DMS114 treated with DMSO at 0.1 percent for 48 hours (cell line): Measurements from ENCODE around the gene EPHB1.
"Not testable (repeated sequence)": the region's sequence is repeated elsewhere in the genome, so short reads cannot be mapped to it uniquely, and the experiment has no call there.

Experiments used
- DNase-seq: peaks from one replicate; lab custom pipeline; 2025; ENCODE audit not compliant: unreplicated experiment; lab: John Stamatoyannopoulos, UW

The EPHB1 gene

DNA sequence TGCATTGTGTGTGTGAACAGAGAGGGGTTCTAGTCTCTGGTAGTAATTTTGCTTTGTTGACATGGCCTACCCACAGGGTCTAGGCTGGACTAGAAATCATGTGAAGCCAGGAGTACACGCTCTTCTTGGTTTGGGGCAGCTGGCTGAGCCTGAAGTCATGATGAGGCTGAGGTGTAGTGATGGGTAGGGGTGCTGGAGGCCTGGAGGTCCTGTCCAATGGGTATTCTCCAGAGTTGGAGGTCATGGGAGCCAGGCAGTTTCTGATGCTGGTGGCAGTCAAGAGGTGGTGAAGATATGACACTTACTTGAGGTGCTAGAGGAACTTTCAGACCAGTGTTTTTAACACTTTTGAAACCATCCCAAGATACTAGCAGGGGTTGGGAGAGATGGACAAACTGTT lies 18.5 kb upstream of the EPHB1 start:
- no peak for DNase-seq

DNA sequence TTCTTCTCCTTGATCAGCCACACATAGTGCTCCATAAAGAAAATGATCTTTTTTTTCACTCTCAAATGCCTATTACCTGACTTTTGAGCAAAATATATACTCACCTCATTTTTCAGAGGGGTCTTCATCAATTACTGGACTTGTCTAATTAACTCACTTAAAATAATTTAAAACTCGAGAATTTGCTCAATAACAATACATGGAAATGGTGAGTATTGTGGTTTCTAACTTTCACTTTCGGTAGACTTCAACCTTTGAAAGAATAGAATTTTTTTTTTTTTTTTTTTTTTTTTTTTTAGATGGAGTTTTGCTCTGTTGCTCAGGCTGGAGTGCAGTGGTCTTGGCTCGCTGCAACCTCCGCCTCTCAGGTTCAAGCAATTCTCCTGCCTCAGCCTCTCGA lies 17.7 kb upstream of the EPHB1 start:
- DNase-seq, result no peak

DNA sequence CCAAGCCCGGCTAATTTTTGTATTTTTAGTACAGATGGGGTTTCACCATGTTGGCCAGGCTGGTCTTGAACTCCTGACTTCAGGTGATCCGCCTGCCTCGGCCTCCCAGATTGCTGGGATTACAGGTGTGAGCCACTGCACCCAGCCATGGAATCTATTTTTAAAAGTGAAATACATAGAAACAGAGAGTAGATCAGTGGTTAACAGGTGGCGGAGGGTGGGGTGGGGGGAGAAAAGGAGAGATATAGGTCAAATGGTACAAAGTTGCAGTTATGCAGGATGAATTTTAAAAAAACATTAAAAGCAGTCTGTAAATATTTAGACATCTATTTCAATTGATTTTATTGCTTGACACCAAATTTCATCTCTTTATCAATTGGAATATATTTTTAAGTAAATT lies 6.8 kb upstream of the EPHB1 start:
- not testable (repeated sequence) for DNase-seq

DNA sequence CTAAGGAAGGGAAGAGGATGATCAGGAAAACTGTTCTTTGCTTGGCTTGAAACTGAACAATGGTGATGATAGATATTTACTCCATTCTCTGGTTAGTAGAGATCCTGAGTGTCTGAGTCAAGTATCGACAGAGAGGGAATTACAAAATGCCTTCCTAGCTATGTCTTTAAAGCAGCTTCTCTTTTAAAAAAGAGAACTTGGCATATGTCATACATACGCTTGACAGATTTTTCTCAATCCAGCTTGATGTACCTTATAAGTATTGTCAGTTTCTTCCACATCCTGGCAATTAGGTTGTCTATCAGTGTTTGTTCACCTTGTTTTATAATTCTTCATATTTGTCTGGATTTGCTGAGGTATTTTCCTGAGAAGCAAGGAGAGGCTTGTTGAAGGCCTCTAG lies 5.0 kb upstream of the EPHB1 start:
- no peak for DNase-seq

DNA sequence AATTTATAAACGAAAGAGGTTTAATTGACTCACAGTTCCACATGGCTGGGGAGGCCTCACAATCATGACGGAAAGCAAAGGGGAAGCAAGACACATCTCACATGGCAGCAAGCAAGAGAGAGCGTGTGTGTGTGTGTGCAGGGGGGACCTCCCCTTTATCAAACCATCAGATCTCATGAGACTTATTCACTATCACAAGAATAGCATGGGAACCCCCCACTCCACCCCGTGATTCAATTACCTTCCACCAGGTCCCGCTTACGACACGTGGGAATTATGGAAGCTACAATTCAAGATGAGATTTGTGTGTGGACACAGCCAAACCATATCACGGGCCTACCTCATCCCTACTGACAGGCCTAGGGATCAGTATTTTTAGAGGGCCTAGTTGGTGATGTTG lies 3.1 kb upstream of the EPHB1 start:
- DNase-seq, result no peak

DNA sequence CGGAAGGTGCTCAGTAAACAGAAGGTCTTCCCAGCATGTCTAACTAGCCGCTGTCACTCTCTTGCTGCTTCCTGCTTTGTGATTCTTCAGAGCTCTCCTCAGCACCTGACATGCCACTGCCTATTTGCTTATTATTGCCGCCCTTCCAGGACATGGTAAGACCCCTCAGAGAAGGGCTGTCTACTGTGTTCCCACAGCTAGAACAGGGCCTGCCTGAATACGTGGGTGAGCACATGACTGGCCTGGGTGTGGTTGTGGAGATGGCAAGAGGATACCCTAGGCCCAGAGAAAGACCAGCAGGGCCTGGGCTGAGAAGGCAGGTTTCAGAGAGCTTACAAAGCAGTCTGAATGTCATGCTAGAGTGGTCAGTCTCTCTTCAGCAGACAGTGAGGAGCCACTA lies 2.4 kb upstream of the EPHB1 start:
- no peak for DNase-seq

DNA sequence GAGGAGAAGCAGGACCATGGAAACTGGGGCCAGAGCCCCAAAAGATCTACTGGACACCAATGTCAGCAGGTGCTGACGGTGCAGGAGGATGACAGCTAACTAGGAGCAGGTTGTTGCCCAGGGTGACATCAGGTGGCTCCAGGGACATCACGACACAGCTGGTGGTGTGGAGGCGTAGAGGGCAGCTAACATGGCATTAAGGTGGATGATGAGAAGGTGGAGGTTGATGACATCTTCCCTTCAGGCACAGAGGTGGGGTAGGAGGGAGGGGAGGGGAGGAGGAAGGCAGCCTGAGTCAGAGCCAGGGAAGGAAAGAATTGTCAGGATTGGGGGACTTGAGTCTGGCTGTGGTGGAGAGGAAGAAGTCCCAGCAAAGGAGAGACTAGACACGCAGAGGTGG lies 1.5 kb upstream of the EPHB1 start:
- DNase-seq, result no peak

DNA sequence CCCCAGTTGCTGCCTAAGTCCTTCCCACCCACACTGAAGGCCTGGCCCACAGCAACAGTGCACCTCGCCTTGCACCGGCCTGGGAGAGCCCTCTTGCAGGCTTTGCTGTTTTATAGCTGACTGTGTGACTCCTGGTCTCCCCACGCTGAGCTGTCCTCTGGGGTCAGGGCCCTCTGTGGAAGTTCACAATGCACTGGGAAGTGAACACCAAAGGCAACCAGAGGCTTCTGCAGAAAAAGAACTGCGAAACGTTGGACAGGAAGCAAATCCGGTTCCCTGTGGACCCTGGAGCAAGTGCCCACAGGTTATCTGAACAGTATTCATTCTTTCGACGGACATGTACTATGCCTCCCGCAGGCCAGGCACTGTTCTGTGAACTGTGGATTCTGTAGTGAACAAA lies 737 bp upstream of the EPHB1 start:
- DNase-seq, result no peak

DNA sequence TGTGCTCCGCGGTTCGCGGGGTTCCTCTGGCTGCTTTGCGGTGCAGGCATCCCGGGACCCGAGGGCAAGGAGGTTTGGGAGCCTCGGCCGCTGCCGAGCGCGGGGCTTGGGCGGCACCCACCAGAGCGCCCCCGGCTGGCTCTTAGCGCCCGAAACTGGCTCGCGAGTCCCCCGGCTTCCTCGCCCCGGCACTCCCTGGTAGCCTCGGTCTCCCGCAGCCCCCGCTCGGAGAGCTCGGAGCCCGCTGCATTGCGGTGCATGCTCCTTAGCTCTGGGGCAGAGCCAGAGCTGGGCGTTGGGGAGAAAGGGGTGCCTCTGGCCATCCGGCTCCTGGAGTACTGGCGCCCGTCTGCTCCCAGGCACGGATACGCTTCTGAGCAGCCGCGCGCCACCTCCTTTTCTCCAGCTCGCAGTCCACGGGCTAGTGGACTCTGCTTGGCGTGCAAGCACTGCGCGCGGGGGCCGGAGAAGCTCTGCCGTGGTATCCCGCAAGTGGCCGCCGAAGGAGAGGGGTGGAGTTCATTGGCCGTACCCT lies 753 bp downstream of the EPHB1 start:
- no peak for DNase-seq

DNA sequence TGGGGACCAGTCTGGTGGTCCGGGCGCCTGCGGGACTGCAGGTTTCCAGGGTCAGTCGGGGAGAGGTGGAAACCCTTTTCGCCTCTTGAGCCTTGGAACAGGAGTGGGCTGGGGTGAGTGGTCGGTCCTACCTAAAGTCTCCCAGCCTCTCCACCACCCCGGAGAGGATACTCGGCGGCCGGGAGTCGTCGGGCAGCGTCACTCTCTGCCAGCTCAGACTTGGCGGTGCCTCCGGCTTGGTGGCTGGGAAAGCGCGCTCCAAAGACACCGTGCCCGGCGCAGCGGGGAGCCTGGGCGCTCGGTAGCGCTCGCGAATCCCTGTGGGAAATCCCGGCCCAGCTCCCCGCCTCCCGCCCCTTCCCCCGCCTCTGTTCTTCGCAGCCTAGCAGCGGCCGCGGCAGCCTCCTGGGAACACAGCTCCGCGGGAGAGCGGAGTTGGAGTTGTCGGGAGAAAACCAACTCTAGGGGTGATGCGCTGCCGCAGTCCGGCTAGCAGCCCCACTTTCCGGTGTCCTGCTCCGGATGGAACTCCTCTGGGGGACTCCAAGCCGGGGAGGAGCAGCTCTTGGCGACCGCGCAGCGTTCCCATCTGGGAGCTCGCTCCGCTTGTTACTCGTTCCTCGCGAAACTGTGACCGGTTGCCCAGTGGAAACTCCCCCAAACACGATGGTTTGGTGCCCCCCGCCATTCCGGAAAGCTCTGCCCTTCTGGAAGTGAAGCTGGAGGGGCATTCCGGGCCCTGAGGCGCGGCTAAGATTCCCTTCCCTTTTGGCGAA lies 1.4 kb downstream of the EPHB1 start:
- no peak for DNase-seq

DNA sequence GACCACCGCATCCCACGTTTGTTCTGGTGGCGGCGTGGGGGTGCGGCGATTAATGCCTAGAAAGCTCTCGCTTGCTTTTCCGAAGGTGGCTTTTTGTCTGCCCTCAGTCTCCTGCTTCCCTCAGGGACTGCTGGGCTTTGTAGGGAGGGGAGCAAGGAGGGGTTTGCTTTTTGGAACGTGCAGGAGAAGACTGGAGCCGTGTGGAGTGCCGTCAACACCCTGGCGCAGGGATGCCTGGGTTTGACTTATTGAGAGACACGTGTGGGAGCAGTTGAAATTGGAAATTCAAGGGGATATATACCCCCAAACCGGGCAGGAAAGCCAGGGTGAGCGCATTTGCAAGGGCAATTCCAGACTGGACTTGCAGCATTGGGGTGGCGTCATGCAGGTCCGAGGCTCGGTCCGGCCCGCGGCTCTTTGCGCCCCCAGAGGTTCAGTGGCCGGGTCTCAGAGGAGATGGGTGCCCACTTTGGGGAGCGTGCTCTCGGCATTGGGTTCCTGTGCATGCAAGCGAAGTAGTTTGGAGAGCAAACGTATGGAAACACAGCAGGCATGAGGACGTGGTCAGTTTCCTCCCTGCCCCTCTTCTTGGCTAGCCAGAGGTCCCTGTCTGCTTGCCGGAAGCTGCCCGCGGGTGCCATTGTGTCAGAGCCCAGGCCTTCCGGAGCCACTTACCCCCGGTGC lies 2.1 kb downstream of the EPHB1 start:
- no peak for DNase-seq

DNA sequence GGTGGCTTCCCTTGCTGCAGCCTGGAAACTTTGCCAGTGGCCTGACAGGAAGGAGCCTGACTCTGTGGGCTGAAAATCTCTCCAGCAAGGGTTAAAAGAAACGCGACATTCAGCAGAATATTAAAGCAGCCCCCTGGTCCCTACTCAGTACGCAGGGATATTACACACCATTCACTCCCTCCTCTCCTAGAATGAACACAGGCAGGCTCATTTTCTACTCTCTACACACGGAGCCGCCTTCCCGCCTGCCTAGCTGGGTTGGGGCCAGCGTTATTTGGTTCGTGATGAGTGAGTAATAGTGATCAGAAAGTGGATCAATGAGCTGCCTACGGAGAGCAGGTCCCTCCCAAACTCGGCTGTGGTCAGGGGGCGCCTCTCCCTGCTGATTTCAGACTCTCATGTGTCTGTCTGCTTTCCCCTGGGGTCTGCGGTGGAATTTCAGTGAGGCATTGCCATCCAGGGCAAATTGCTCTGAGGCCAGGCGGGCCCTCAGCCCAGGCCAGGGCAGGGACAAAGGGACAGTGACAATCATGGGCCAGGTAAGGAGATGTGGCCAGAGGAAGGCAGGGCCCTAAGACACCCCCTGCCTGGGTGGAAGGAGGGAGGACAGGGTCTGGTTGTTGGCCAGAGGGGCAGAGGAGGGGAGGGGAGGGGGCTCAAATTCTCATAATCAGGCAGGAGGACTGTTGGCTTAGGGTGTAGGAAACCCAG lies 2.8 kb downstream of the EPHB1 start:
- no peak for DNase-seq

DNA sequence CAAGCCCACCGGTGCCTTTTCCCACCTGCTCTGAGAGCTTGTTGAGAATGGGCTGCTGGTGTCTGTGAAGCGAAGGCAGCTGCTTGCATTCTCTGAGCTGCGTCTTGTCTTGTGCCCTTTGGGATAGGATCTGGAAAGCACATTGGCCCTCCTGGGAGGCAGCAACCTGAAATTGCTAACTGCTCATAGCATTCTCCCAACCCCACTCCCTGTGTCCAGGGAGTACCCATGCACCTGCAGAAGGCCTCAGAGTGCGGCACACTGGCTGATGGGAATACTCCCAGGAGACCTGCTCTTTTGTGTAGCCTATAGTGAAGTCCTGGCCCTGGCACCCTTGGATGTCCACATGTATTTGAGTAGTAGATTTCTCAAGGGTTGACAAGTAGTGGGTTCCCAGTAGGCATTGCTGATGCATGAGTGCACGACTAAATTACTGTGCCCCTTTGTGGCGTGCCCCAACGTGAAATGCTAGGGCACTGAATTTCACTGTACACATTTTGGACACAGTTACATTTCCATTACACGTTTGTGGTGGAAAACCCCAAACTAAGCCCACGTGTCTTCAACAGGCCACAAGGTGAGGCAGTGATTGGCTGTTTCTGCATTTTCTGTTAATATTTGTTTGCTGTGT lies 3.7 kb downstream of the EPHB1 start:
- DNase-seq, result no peak

DNA sequence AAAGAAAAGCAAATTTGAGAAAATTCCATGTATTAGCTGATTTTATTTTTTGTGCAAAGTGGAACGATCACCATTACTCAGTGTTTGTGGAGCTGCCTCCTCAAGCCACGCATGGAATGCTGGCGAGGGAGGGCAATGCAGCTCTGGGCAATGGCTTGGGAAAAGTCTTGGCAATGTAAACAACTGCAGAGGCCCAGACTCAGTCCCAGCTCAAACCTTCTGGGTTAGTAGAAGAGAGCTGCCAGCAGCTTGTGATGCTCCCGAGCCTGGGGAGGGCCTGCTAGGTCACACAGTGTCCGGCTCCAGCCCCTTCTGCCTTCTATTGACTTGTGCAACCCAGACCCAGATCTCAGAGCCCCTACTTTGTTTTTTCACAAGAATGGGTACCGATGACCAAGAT lies 4.3 kb downstream of the EPHB1 start:
- no peak for DNase-seq

DNA sequence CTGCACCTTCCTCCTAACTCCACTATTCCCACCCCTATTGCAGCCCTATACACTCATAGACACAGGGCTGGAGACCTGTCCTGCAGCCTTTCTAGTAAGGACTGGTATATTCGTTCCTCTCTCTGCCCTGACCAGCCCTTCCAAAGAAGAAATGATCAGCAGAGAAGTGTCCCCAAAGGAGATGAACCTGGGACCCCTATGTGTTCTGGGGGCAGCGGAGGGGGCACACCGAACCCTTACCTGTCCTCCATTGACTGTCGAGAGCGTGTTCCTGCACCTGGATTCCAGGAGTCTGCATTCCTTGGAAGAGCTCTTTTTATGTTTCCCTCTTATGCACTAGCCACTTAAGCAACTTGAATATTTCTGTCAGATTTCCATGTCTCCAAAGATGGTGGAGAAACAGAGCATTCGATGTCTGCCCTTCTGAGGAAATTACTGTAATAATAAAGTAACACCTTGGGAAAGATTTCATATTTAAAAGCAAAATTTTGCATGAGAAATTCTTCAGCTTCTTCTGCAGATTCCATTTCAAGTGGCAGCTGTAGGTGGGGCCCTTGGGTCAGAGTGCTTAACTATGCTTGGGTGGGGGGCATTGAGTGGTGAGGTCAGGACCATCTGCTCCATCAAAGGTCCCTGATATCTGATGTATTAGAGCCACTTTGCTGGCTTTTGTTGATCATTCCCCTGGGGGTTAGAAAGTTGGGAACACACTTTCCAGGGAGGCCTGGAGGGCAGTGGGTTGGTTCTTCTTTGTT lies 6.3 kb downstream of the EPHB1 start:
- no peak for DNase-seq

DNA sequence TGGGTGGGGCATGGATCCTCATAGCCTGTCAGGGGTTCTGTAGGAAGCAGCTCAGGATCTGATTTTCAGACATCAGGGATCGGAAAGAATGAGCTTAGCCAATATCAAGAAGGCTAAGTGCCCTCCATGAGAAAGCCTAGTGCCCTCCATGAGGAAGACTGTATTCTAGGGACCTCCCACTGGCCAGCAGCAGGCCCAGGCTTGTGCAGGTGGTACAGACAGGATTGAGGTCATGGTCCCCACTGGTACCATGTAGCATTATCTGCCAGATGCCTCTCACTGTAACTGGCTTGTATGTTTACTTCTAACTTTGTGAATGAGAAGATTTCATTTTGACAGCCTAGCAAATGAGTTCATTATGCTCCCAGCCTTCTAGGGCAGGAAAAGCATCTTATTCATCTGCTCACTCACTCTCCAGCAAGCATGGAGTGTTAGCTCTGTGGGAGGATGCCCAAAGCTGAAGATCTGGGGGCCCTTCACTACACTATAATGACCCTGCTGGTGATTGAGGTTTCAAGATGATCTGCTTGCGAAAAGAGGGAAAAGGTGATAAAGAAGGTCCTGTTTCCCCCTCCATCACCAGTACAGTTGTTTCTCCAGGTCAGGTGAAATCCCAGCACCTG lies 7.5 kb downstream of the EPHB1 start:
- no peak for DNase-seq

DNA sequence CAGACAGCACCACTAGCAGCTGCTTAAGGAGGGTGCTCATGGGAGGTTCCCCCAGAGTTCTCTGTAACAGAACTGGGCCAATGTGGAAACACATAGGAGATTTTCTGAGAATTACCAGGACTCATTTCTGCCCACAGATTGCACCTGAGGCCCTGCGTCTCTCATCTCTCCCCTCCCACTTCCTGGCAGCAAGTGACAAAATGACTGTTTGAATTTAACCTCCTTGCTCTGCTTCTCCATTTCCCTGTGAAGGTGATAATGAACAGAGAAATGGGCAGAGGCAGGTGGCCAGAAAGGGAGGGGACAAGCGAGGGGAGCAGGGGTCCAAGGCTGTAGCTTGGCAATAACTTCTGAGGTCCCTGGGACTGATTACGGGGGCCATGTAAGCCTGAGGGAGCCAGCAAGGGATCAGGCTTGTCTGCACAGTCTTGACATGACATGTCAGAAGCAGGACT lies 8.0 kb downstream of the EPHB1 start:
- no peak for DNase-seq

DNA sequence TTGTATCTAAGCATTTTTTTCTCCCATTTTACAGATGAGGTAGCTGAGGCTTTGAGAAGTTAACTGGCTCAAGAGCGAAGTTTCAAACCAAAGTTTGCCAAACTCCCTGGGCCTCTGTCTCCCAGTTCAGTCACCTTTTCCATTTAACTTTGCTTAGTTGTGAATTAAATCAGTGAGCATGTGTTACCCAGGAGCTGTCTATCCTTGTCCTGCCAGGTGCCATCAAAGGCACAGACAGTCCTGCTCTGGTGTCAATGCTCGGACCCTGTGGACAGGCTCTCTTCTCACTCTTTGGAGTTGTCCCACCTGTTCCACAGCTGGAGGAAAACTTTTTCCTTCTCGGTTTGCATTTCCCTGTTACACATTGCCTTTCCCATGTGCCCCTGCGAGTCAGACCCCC lies 8.6 kb downstream of the EPHB1 start:
- DNase-seq, result no peak

DNA sequence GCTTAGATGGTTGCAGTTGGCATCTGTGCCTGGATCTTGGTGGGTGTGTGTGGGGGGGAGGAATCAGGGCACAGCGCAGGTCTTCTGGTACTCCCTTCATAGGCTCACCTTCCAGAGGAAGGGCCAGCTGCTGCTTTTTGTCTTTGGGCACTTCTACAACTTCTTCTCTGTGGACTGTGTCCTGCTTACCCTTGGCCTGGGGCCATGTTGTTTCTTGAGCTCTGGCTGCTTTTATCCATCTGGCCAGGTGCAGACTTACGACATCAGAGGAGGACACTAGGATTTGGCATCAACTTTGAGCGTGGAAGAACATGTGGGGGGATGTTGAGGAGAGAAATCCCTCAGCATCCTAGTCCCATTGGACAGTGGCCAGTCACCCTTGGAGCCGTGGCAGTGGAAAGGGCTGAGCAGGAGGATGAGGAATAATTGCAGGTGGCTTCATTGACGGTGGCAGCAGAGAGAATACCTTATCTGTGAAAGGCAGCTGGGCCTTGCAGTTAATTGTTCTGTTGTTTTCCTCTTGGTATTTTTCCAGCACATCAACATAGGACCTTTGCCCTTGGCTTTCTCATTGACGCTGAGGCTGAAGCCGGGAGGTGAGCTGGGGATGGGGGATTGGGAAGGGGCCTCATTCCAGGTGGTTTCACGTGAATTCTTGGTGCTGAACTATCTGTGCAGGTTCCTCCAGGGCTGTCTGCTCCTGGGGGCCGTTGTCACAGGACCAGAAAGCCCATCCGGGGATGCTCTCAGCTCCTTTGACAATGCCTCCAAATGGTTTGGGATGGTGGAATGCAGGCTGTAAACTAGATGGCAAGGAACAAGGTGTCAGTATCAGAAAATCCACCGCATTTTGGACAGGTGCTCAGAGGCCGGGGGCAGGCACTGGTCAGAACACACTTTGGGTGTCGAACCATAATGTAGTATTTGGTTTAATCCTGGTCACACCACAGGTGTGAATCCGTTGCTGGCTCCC lies 9.7 kb downstream of the EPHB1 start:
- DNase-seq, result no peak
